ENCODE measurements around the gene DCAF15. TPM values are rescaled to one million over a fixed set of nuclear protein-coding genes. Genes with fewer than 3 reads are reported as not detected.

Gene DCAF15
- total RNA-seq, 2 experiments from 2014 or later, result 90.1 to 104 TPM

- Mint-ChIP-seq H3K4me3 (no peak overlapping the region), H3K4me1 (ENCODE audit: low read depth) (peaks cover 2% of the 10 kb centered on the region), H3K9me3 (ENCODE audit: insufficient read depth) (no peaks in the 10 kb centered on the region), H3K36me3 (ENCODE audit: low read depth) (peaks cover 6% of the 10 kb centered on the region), H3K27me3 (ENCODE audit: low read depth) (no peaks in the 10 kb centered on the region), H3K27ac (no peak overlapping the region)
- ATAC-seq, result no peak
- DNase-seq, result no peak
- ChIA-PET POLR2A (no interaction called here), CTCF (interaction anchor here (1.1 to 1.4 kb wide), 3 partner anchors 116 to 140 kb away, joined by 3 to 4 read pairs (median 3); partner anchors contain the start of gene MISP3)
These were observed 20.1 kb upstream of the DCAF15 start for GRCh38 chr19:13932149-13932637.

GRCh38 chr19:13932911-13933393 lies 19.4 kb upstream of the DCAF15 start:
- H3K4me3 Mint-ChIP-seq, result no peak overlapping the region
- H3K27ac Mint-ChIP-seq, result no peak overlapping the region
- peaks cover 3% of the 10 kb centered on the region for H3K4me1 Mint-ChIP-seq (ENCODE audit: low read depth)
- POLR2A ChIA-PET, result interaction anchor here (1.1 kb wide), 1 partner anchor 20 kb away, joined by 3 read pairs; the partner anchor contains the start of gene DCAF15
- peaks cover 6% of the 10 kb centered on the region for H3K27me3 Mint-ChIP-seq (ENCODE audit: low read depth)
- CTCF ChIA-PET, result interaction anchor here (1.0 to 1.7 kb wide), 5 partner anchors 8 to 140 kb away, joined by 3 to 6 read pairs (median 3); partner anchors contain the start of gene MISP3
- no peak for DNase-seq
- no peaks in the 10 kb centered on the region for H3K9me3 Mint-ChIP-seq (ENCODE audit: insufficient read depth)
- peaks cover 5% of the 10 kb centered on the region for H3K36me3 Mint-ChIP-seq (ENCODE audit: low read depth)
- no peak for ATAC-seq

- no peaks in the 10 kb centered on the region for H3K36me3 Mint-ChIP-seq (ENCODE audit: low read depth)
- DNase-seq (no peak), ATAC-seq (no peak)
- H3K27ac Mint-ChIP-seq, result no peak overlapping the region
- ChIA-PET POLR2A (no interaction called here), CTCF (interaction anchor here (1.7 kb wide), 1 partner anchor 139 kb away, joined by 6 read pairs; the partner anchor contains the start of gene MISP3)
- no peak overlapping the region for H3K4me3 Mint-ChIP-seq
- peaks cover 7% of the 10 kb centered on the region for H3K27me3 Mint-ChIP-seq (ENCODE audit: low read depth)
- no peaks in the 10 kb centered on the region for H3K9me3 Mint-ChIP-seq (ENCODE audit: insufficient read depth)
- peaks cover 3% of the 10 kb centered on the region for H3K4me1 Mint-ChIP-seq (ENCODE audit: low read depth)
These were observed 17.6 kb upstream of the DCAF15 start for GRCh38 chr19:13934785-13935109.

- no peak for DNase-seq
- peaks cover 3% of the 10 kb centered on the region for H3K4me1 Mint-ChIP-seq (ENCODE audit: low read depth)
- ATAC-seq, result no peak
- CTCF ChIA-PET, result no interaction called here
- no peak overlapping the region for H3K27ac Mint-ChIP-seq
- H3K27me3 Mint-ChIP-seq (ENCODE audit: low read depth), result peaks cover 7% of the 10 kb centered on the region
- POLR2A ChIA-PET, result no interaction called here
- no peaks in the 10 kb centered on the region for H3K36me3 Mint-ChIP-seq (ENCODE audit: low read depth)
- no peak overlapping the region for H3K4me3 Mint-ChIP-seq
- H3K9me3 Mint-ChIP-seq (ENCODE audit: insufficient read depth), result no peaks in the 10 kb centered on the region
These were observed 16.4 kb upstream of the DCAF15 start for GRCh38 chr19:13935765-13936510.

GRCh38 chr19:13937479-13938300 lies 14.6 kb upstream of the DCAF15 start:
- DNase-seq (no peak), ATAC-seq (no peak)
- H3K36me3 Mint-ChIP-seq (ENCODE audit: low read depth), result no peaks in the 10 kb centered on the region
- no peak overlapping the region for H3K27ac Mint-ChIP-seq
- ChIA-PET POLR2A (interaction anchor here (0.6 to 0.9 kb wide), 3 partner anchors 13 to 94 kb away, joined by 3 read pairs; partner anchors contain the start of gene IL27RA), CTCF (interaction anchor here (0.7 kb wide), 1 partner anchor 122 kb away, joined by 3 read pairs; no protein-coding TSS in a partner anchor)
- H3K4me1 Mint-ChIP-seq (ENCODE audit: low read depth), result peaks cover 3% of the 10 kb centered on the region
- H3K4me3 Mint-ChIP-seq, result no peak overlapping the region
- H3K27me3 Mint-ChIP-seq (ENCODE audit: low read depth), result peaks cover 9% of the 10 kb centered on the region
- H3K9me3 Mint-ChIP-seq (ENCODE audit: insufficient read depth), result no peaks in the 10 kb centered on the region

- Mint-ChIP-seq H3K9me3 (ENCODE audit: insufficient read depth) (no peaks in the 10 kb centered on the region), H3K4me1 (ENCODE audit: low read depth) (peaks cover 3% of the 10 kb centered on the region), H3K36me3 (ENCODE audit: low read depth) (no peaks in the 10 kb centered on the region), H3K4me3 (no peak within 1 kb of the TSS), H3K27me3 (ENCODE audit: low read depth) (peaks cover 9% of the 10 kb centered on the region), H3K27ac (no peak within 1 kb of the TSS)
- ATAC-seq (no peak), DNase-seq (no peak)
- CTCF ChIA-PET, result interaction anchor here (0.7 kb wide), 1 partner anchor 121 kb away, joined by 3 read pairs; no protein-coding TSS in a partner anchor
- POLR2A ChIA-PET, result interaction anchor here (0.7 to 0.9 kb wide), 3 partner anchors 12 to 206 kb away, joined by 3 read pairs; partner anchors contain the start of gene IL27RA
These were observed 13.8 kb upstream of the DCAF15 start, which contains the start of gene PODNL1 for GRCh38 chr19:13938301-13939064. TSS of gene PODNL1 (minus strand) at chr19:13938417. CDS start at chr19:13938181, 236 bp downstream.

- H3K9me3 Mint-ChIP-seq (ENCODE audit: insufficient read depth), result no peaks in the 10 kb centered on the region
- no peak overlapping the region for H3K27ac Mint-ChIP-seq
- ChIA-PET POLR2A (interaction anchor here (0.6 kb wide), 1 partner anchor 80 kb away, joined by 3 read pairs; no protein-coding TSS in a partner anchor), CTCF (no interaction called here)
- peaks cover 1% of the 10 kb centered on the region for H3K4me1 Mint-ChIP-seq (ENCODE audit: low read depth)
- DNase-seq (no peak), ATAC-seq (no peak)
- H3K4me3 Mint-ChIP-seq, result no peak overlapping the region
- H3K27me3 Mint-ChIP-seq (ENCODE audit: low read depth), result peaks cover 9% of the 10 kb centered on the region
- H3K36me3 Mint-ChIP-seq (ENCODE audit: low read depth), result no peaks in the 10 kb centered on the region
These were observed 10.2 kb upstream of the DCAF15 start for GRCh38 chr19:13942023-13942684.

GRCh38 chr19:13946414-13946813 lies 5.9 kb upstream of the DCAF15 start:
- H3K36me3 Mint-ChIP-seq (ENCODE audit: low read depth), result no peaks in the 10 kb centered on the region
- no peaks in the 10 kb centered on the region for H3K4me1 Mint-ChIP-seq (ENCODE audit: low read depth)
- H3K4me3 Mint-ChIP-seq, result no peak overlapping the region
- POLR2A ChIA-PET, result no interaction called here
- H3K27ac Mint-ChIP-seq, result no peak overlapping the region
- H3K27me3 Mint-ChIP-seq (ENCODE audit: low read depth), result no peaks in the 10 kb centered on the region
- DNase-seq (no peak), ATAC-seq (no peak)
- CTCF ChIA-PET, result no interaction called here
- no peaks in the 10 kb centered on the region for H3K9me3 Mint-ChIP-seq (ENCODE audit: insufficient read depth)

GRCh38 chr19:13951043-13951442 lies 1.3 kb upstream of the DCAF15 start:
- H3K9me3 Mint-ChIP-seq (ENCODE audit: insufficient read depth), result no peaks in the 10 kb centered on the region
- no peak for ATAC-seq
- H3K36me3 Mint-ChIP-seq (ENCODE audit: low read depth), result peaks cover 20% of the 10 kb centered on the region
- no peak for DNase-seq
- no peak overlapping the region for H3K27ac Mint-ChIP-seq
- POLR2A ChIA-PET, result interaction anchor here (1.1 to 2.9 kb wide), 2 partner anchors 13 to 81 kb away, joined by 3 to 19 read pairs; partner anchors contain the start of genes IL27RA and PODNL1
- CTCF ChIA-PET, result interaction anchor here (1.3 to 1.7 kb wide), 2 partner anchors 71 to 81 kb away, joined by 3 to 6 read pairs; partner anchors contain the start of gene IL27RA
- no peaks in the 10 kb centered on the region for H3K27me3 Mint-ChIP-seq (ENCODE audit: low read depth)
- H3K4me3 Mint-ChIP-seq, result no peak overlapping the region
- H3K4me1 Mint-ChIP-seq (ENCODE audit: low read depth), result peaks cover 21% of the 10 kb centered on the region

- CTCF ChIA-PET, result interaction anchor here (0.7 to 1.9 kb wide), 6 partner anchors 34 to 120 kb away, joined by 3 to 8 read pairs (median 4); partner anchors contain the start of genes IL27RA and MISP3
- Mint-ChIP-seq H3K4me3 (peak overlapping the region; percentile 97), H3K27me3 (ENCODE audit: low read depth) (no peaks in the 10 kb centered on the region), H3K36me3 (ENCODE audit: low read depth) (peaks cover 25% of the 10 kb centered on the region), H3K9me3 (ENCODE audit: insufficient read depth) (no peaks in the 10 kb centered on the region), H3K4me1 (ENCODE audit: low read depth) (peaks cover 21% of the 10 kb centered on the region), H3K27ac (peak overlapping the region; percentile 93)
- peak; percentile 17 for ATAC-seq
- POLR2A ChIA-PET, result interaction anchor here (0.6 to 3.4 kb wide), 9 partner anchors 18 to 143 kb away, joined by 3 to 29 read pairs (median 3); partner anchors contain the start of genes IL27RA and RFX1
- DNase-seq, result no peak
These were observed 533 bp upstream of the DCAF15 start for GRCh38 chr19:13951799-13952153.
